Measurements from ENCODE around the gene SETD4.
"Not testable (repeated sequence)": the region's sequence is repeated elsewhere in the genome, so short reads cannot be mapped to it uniquely, and the experiment has no call there.

SETD4 gene

GRCh38 chr21:36079010-36079649 lies 18.8 kb upstream of the SETD4 start:
- no peak for TF ChIP-seq CTCF (IDR thresholded peaks at IDR 0.05; ENCODE audit: control insufficient read depth, extremely low read depth, insufficient read depth)
- no peak for DNase-seq (ENCODE audit: low read depth)
- no peak overlapping the region for H3K4me3 ChIP-seq (ENCODE audit: low read depth, low read length)

GRCh38 chr21:36077758-36078157 lies 17.4 kb upstream of the SETD4 start:
- no peak for DNase-seq (ENCODE audit: low read depth)
- H3K4me3 ChIP-seq (ENCODE audit: low read depth, low read length), result no peak overlapping the region
- no peak for TF ChIP-seq CTCF (IDR thresholded peaks at IDR 0.05; ENCODE audit: control insufficient read depth, extremely low read depth, insufficient read depth)

- no peak overlapping the region for H3K4me3 ChIP-seq (ENCODE audit: low read depth, low read length)
- no peak for DNase-seq (ENCODE audit: low read depth)
- TF ChIP-seq CTCF (IDR thresholded peaks at IDR 0.05; ENCODE audit: control insufficient read depth, extremely low read depth, insufficient read depth), result no peak
These were observed 16.7 kb upstream of the SETD4 start for GRCh38 chr21:36076878-36077655.

- DNase-seq (ENCODE audit: low read depth), result no peak
- no peak for TF ChIP-seq CTCF (IDR thresholded peaks at IDR 0.05; ENCODE audit: control insufficient read depth, extremely low read depth, insufficient read depth)
- no peak overlapping the region for H3K4me3 ChIP-seq (ENCODE audit: low read depth, low read length)
These were observed 15.6 kb upstream of the SETD4 start for GRCh38 chr21:36075953-36076352.

- no peak for TF ChIP-seq CTCF (IDR thresholded peaks at IDR 0.05; ENCODE audit: control insufficient read depth, extremely low read depth, insufficient read depth)
- DNase-seq (ENCODE audit: low read depth), result no peak
- no peak overlapping the region for H3K4me3 ChIP-seq (ENCODE audit: low read depth, low read length)
These were observed 14.8 kb upstream of the SETD4 start for GRCh38 chr21:36075171-36075570.

GRCh38 chr21:36073911-36074310 lies 13.6 kb upstream of the SETD4 start:
- H3K4me3 ChIP-seq (ENCODE audit: low read depth, low read length); DNase-seq (ENCODE audit: low read depth): not testable (repeated sequence)

- DNase-seq (ENCODE audit: low read depth), result no peak
- TF ChIP-seq CTCF (IDR thresholded peaks at IDR 0.05; ENCODE audit: control insufficient read depth, extremely low read depth, insufficient read depth), result no peak
- no peak overlapping the region for H3K4me3 ChIP-seq (ENCODE audit: low read depth, low read length)
These were observed 12.9 kb upstream of the SETD4 start for GRCh38 chr21:36073181-36073580.
